Measurements from ENCODE around the gene BOK. TPM values are rescaled to one million over a fixed set of nuclear protein-coding genes. Genes with fewer than 3 reads are reported as not detected.

The BOK gene
- total and polyA plus RNA-seq, 2 donors (not counting 3 experiments of a cell fraction or from before 2014, with no cell fraction given), result 76.0 to 95.5 TPM

- no peaks in the 10 kb centered on the region for H3K9me1 ChIP-seq (replicated peaks; ENCODE audit: control insufficient read depth, extremely low read depth, insufficient read depth, low read length)
- peak overlapping the region; percentile 17 for H2AFZ ChIP-seq (ENCODE audit: low read depth, low read length)
- ChIA-PET POLR2A (no interaction called here), CTCF (interaction anchor here (1.2 to 1.5 kb wide), 3 partner anchors 12 to 16 kb away, joined by 4 to 6 read pairs (median 5); no protein-coding TSS in a partner anchor)
- peaks cover 13% of the 10 kb centered on the region for H3K4me1 ChIP-seq (ENCODE audit: control insufficient read depth, extremely low read depth, insufficient read depth, low read length)
- peaks cover 48% of the 10 kb centered on the region for H3K79me2 ChIP-seq (ENCODE audit: control insufficient read depth, insufficient read depth, low read length)
- dilution Hi-C loops (cut with MboI; ENCODE audit: extremely low pct_ligation_motif_present, low sequenced_read_pairs) (no loop called here), intact Hi-C loops (cut with micrococcal nuclease) (no loop called here)
- peak overlapping the region; percentile 32 for H3K4me2 ChIP-seq (ENCODE audit: insufficient read depth, low read length)
- no peak for TF ChIP-seq POLR2AphosphoS5 (IDR thresholded peaks at IDR 0.05; ENCODE audit: insufficient read depth, low read depth, low read length)
- TF ChIP-seq, protein P1, sequence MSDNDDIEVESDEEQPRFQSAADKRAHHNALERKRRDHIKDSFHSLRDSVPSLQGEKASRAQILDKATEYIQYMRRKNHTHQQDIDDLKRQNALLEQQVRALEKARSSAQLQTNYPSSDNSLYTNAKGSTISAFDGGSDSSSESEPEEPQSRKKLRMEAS (IDR thresholded peaks at IDR 0.05; ENCODE audit: insufficient read depth, insufficient read length), result no peak
- no peak for TF ChIP-seq CTCF (IDR thresholded peaks at IDR 0.05; ENCODE audit: extremely low read depth in 1 of 2, insufficient read depth in 1 of 2, low read depth in 1 of 2, low read length in 2 of 2)
- TF ChIP-seq MYC (IDR thresholded peaks at IDR 0.05; ENCODE audit: low read depth, low read length), result no peak
- TF ChIP-seq POLR2A (IDR thresholded peaks at IDR 0.05; ENCODE audit: low read depth, low read length), result no peak
- TF ChIP-seq EZH2 (IDR thresholded peaks at IDR 0.05; ENCODE audit: borderline replicate concordance, low read depth, low read length, severe bottlenecking), result no peak
- TF ChIP-seq JUN (IDR thresholded peaks at IDR 0.05; ENCODE audit: borderline replicate concordance, insufficient read depth, insufficient read length, low read depth), result no peak
- TF ChIP-seq FOS (IDR thresholded peaks at IDR 0.05; ENCODE audit: borderline replicate concordance, insufficient read depth, low read length), result no peak
- no peak for TF ChIP-seq GATA2 (IDR thresholded peaks at IDR 0.05; ENCODE audit: insufficient read depth, insufficient read length, low read depth, low read length)
- H3K27ac ChIP-seq (ENCODE audit: insufficient read depth, low read depth, low read length), result peak overlapping the region; percentile 29
- no peak overlapping the region for H3K4me3 ChIP-seq (replicated peaks in 1 of 3; ENCODE audit: insufficient read depth in 1 of 3, low read depth in 1 of 3, low read length in 3 of 3)
- DNase-seq (ENCODE audit: low read depth, low spot score) (peak; percentile 41), FAIRE-seq (peak; percentile 75)
- H3K9ac ChIP-seq (replicated peaks; ENCODE audit: extremely low read depth, insufficient read depth, low read length), result no peak overlapping the region
- no peaks in the 10 kb centered on the region for H3K36me3 ChIP-seq (ENCODE audit: control insufficient read depth in 2 of 2, extremely low read depth in 1 of 2, insufficient read depth in 2 of 2, low read length in 2 of 2)
- no peaks in the 10 kb centered on the region for H3K9me3 ChIP-seq (replicated peaks; ENCODE audit: control insufficient read depth, insufficient read depth, low read length)
- peaks cover 2% of the 10 kb centered on the region for H4K20me1 ChIP-seq (replicated peaks; ENCODE audit: control insufficient read depth, extremely low read depth, insufficient read depth, low read length)
- BruUV-seq (replicated peaks), result no TSS peak
- no peaks in the 10 kb centered on the region for H3K27me3 ChIP-seq (ENCODE audit: control insufficient read depth in 2 of 2, insufficient read depth in 2 of 2, low read length in 2 of 2)
Measured at GRCh38 chr2:241617431-241618154, 59.0 kb downstream of the BOK start.
